LNCaP clone FGC (cell line): ENCODE data around the gene AKAP13.

Source experiments
- DNase-seq: peaks from one replicate; pipeline ENCODE4 v3.0.0-alpha.2; 2011; ENCODE audit warnings: low read depth
- H3K4me3 ChIP-seq: 2 replicates; pipeline ENCODE4 v1.5.1; 2011; ENCODE audit warnings: mild to moderate bottlenecking, low read depth, low read length, control low read depth
- CTCF ChIP-seq: IDR thresholded peaks from 2 replicates; pipeline ENCODE4 v1.5.1; 2012; ENCODE audit warnings: mild to moderate bottlenecking; ENCODE audit not compliant: control insufficient read depth, insufficient read depth; ENCODE audit errors: extremely low read depth

The AKAP13 gene

GRCh38 chr15:85607141-85607806 is 226.9 kb downstream of the AKAP13 start:
- peak; percentile 18 for DNase-seq
- no peak for TF ChIP-seq CTCF
- H3K4me3 ChIP-seq: no peak overlapping the region

- no peak overlapping the region for H3K4me3 ChIP-seq
- no peak for DNase-seq
- TF ChIP-seq CTCF: no peak
Observed at GRCh38 chr15:85607842-85608241, 227.4 kb downstream of the AKAP13 start.

GRCh38 chr15:85609492-85609891 is 229.1 kb downstream of the AKAP13 start:
- TF ChIP-seq CTCF: no peak
- DNase-seq: no peak
- H3K4me3 ChIP-seq: no peak overlapping the region

GRCh38 chr15:85611361-85611760 is 231.0 kb downstream of the AKAP13 start:
- H3K4me3 ChIP-seq: no peak overlapping the region
- TF ChIP-seq CTCF: no peak
- DNase-seq: no peak

GRCh38 chr15:85614059-85614458 is 233.7 kb downstream of the AKAP13 start:
- DNase-seq: no peak
- no peak for TF ChIP-seq CTCF
- no peak overlapping the region for H3K4me3 ChIP-seq

GRCh38 chr15:85615930-85616329 is 235.5 kb downstream of the AKAP13 start:
- peak; percentile 26; the same call in 1 of the 2 replicates for TF ChIP-seq CTCF
- no peak overlapping the region for H3K4me3 ChIP-seq
- DNase-seq: no peak

- no peak for DNase-seq
- no peak overlapping the region for H3K4me3 ChIP-seq
Observed at GRCh38 chr15:85616549-85617110, 236.2 kb downstream of the AKAP13 start.

More at GRCh38 chr15:85616549-85617110, 236.2 kb downstream of the AKAP13 start:
- no peak for TF ChIP-seq CTCF
